Astrocyte of the cerebellum (primary cell): ENCODE data around the gene ZNF385A.

Source experiments
- DNase-seq: peaks from one replicate; pipeline ENCODE4 v3.0.0-alpha.2; 2011; ENCODE audit warnings: low read depth
- H3K4me3 ChIP-seq: 2 replicates; pipeline ENCODE4 v1.5.1; 2011; ENCODE audit warnings: mild to moderate bottlenecking, low read depth, low read length, moderate library complexity
- CTCF ChIP-seq: IDR thresholded peaks from 2 replicates; pipeline ENCODE4 v1.5.1; 2012; ENCODE audit warnings: low read length, low read depth, moderate library complexity, mild to moderate bottlenecking; ENCODE audit errors: missing control alignments
- in situ Hi-C: cut with HindIII; loops from 2 replicates; pipeline ENCODE4 v1.10.0; 2017; ENCODE audit warnings: low sequenced_read_pairs

Gene ZNF385A

GRCh38 chr12:54421879-54422250, 37.3 kb upstream of the ZNF385A start:
- in situ Hi-C loops = no loop called here
- no peak for DNase-seq
- no peak for TF ChIP-seq CTCF
- no peak overlapping the region for H3K4me3 ChIP-seq

GRCh38 chr12:54421175-54421878, 36.8 kb upstream of the ZNF385A start:
- no peak overlapping the region for H3K4me3 ChIP-seq
- in situ Hi-C loops = no loop called here
- DNase-seq = no peak
- no peak for TF ChIP-seq CTCF

- in situ Hi-C loops = no loop called here
- DNase-seq = no peak
- H3K4me3 ChIP-seq = no peak overlapping the region
- no peak for TF ChIP-seq CTCF
Measured at GRCh38 chr12:54420766-54421144, 36.2 kb upstream of the ZNF385A start.

- DNase-seq = no peak
Measured at GRCh38 chr12:54419088-54419887, 34.8 kb upstream of the ZNF385A start, which contains the start of gene ITGA5. TSS of gene ITGA5 (minus strand) at chr12:54419266. CDS start at chr12:54419198, 68 bp downstream.

GRCh38 chr12:54418441-54419087, 34.0 kb upstream of the ZNF385A start:
- TF ChIP-seq CTCF = no peak
- DNase-seq = no peak
- in situ Hi-C loops = no loop called here
- peak overlapping the region; percentile 90 for H3K4me3 ChIP-seq

More at GRCh38 chr12:54419088-54419887, 34.8 kb upstream of the ZNF385A start, which contains the start of gene ITGA5:
- no peak for TF ChIP-seq CTCF
- in situ Hi-C loops = no loop called here
- peak within 1 kb of the TSS; percentile 90 for H3K4me3 ChIP-seq

GRCh38 chr12:54417712-54418440, 33.3 kb upstream of the ZNF385A start:
- peak overlapping the region; percentile 90 for H3K4me3 ChIP-seq
- in situ Hi-C loops = no loop called here
- no peak for DNase-seq
- TF ChIP-seq CTCF = no peak
